Liver (tissue), 9 donors: ENCODE data around the gene C10orf62. TPM values are rescaled to one million over a fixed set of nuclear protein-coding genes. Genes with fewer than 3 reads are reported as not detected.

ENCODE experiments used
- DNase-seq: peaks from one replicate; pipeline ENCODE4 v3.0.0-alpha.2; 2017; ENCODE audit warnings: low spot score
- H3K27ac ChIP-seq, 2 donors: one replicate each; pipeline ENCODE4 v1.7.0; 2013; ENCODE audit warnings: inconsistent platforms in 2 of 2, low read length in 2 of 2, control low read depth in 1 of 2, low read depth in 1 of 2, mild to moderate bottlenecking in 1 of 2
- H3K27me3 ChIP-seq, 4 donors: one replicate each; pipeline versions ENCODE4 v1.6.1 to v1.7.0; 2013; ENCODE audit warnings: low read length in 3 of 4, inconsistent platforms in 1 of 4, mild to moderate bottlenecking in 1 of 4, moderate library complexity in 1 of 4; ENCODE audit not compliant: control insufficient read depth in 4 of 4, insufficient read depth in 4 of 4
- H3K36me3 ChIP-seq, 4 donors: one replicate each; pipeline versions ENCODE4 v1.6.1 to v1.7.0; 2013; ENCODE audit warnings: low read length in 3 of 4, mild to moderate bottlenecking in 3 of 4, low read depth in 1 of 4, moderate library complexity in 1 of 4; ENCODE audit not compliant: control insufficient read depth in 4 of 4, insufficient read depth in 3 of 4
- H3K4me1 ChIP-seq, 4 donors: one replicate each; pipeline versions ENCODE4 v1.6.1 to v1.7.0; 2013; ENCODE audit warnings: low read length in 3 of 4, mild to moderate bottlenecking in 3 of 4, moderate library complexity in 1 of 4; ENCODE audit not compliant: control insufficient read depth in 4 of 4, insufficient read depth in 4 of 4
- H3K4me3 ChIP-seq, 3 donors: one replicate each; pipeline versions ENCODE4 v1.6.1 to v1.7.0; 2013; ENCODE audit warnings: low read length in 3 of 3, control low read depth in 1 of 3, low read depth in 1 of 3, mild to moderate bottlenecking in 1 of 3
- H3K9ac ChIP-seq, 2 donors: one replicate each; pipeline ENCODE4 v1.7.0; 2013; ENCODE audit warnings: low read length in 2 of 2, mild to moderate bottlenecking in 2 of 2, moderate library complexity in 2 of 2, control low read depth in 1 of 2, low read depth in 1 of 2
- H3K9me3 ChIP-seq, 4 donors: one replicate each; pipeline versions ENCODE4 v1.6.1 to v1.7.0; 2013; ENCODE audit warnings: low read length in 3 of 4; ENCODE audit not compliant: control insufficient read depth in 4 of 4
- EGR1 ChIP-seq, 2 donors: IDR thresholded peaks; 2 replicates each; pipeline ENCODE4 v1.6.1; 2016 to 2018; ENCODE audit warnings: antibody characterized with exemption in 2 of 2, low read depth in 2 of 2
- FOXA2 ChIP-seq: IDR thresholded peaks from 2 replicates; pipeline ENCODE4 v1.6.1; 2016; ENCODE audit warnings: antibody characterized with exemption
- HNF4G ChIP-seq: IDR thresholded peaks from 2 replicates; pipeline ENCODE4 v1.6.1; 2016; ENCODE audit warnings: antibody characterized with exemption
- JUND ChIP-seq, 2 donors: IDR thresholded peaks; 2 replicates each; pipeline ENCODE4 v1.6.1; 2016; ENCODE audit warnings: antibody characterized with exemption in 2 of 2
- NR2F2 ChIP-seq: IDR thresholded peaks from 2 replicates; pipeline ENCODE4 v1.6.1; 2016; ENCODE audit warnings: antibody characterized with exemption
- RAD21 ChIP-seq, 2 donors: IDR thresholded peaks; 2 replicates each; pipeline ENCODE4 v1.6.1; 2016; ENCODE audit warnings: antibody characterized with exemption in 2 of 2, mild to moderate bottlenecking in 2 of 2
- SP1 ChIP-seq: IDR thresholded peaks from 2 replicates; pipeline ENCODE4 v1.6.1; 2018; ENCODE audit warnings: antibody characterized with exemption, mild to moderate bottlenecking
- WGBS: extraction: QIAGEN DNeasy Blood & Tissue Kit; methylation state at CpG from one replicate; pipeline ENCODE4 v1.1.7; 2013; 5-methylcytosine and 5-hydroxymethylcytosine counted together
- polyA plus RNA-seq, 2 donors: library from polyadenylated mRNA; stranded (reverse) in 1 of 2; unstranded in 1 of 2; fragments of 200-250 nt in 1 of 2; fragments of >200 nt in 1 of 2; fragmentation: Nextera tagmentation in 1 of 2; extraction: Ambion mirVana in 1 of 2; gene quantifications; one replicate each; pipeline versions ENCODE4 v1.2.1 to v1.2.3, GENCODE V29; 2013 to 2015
- total RNA-seq, 2 donors: library from RNA; depleted of rRNA; stranded (reverse); fragments of >200 nt; gene quantifications; one replicate each; pipeline ENCODE4 v1.2.3, GENCODE V29; 2014
- TF ChIP-seq, protein P1 (sequence below): IDR thresholded peaks from 2 replicates; pipeline ENCODE4 v1.6.1; 2016; ENCODE audit warnings: antibody characterized with exemption
- TF ChIP-seq, protein P2 (sequence below): IDR thresholded peaks from 2 replicates; pipeline ENCODE4 v1.6.1; 2016; ENCODE audit warnings: antibody characterized with exemption
- TF ChIP-seq, protein P3 (sequence below): fragments of 150-350 bp; IDR thresholded peaks from 2 replicates; pipeline ENCODE4 v1.5.1; 2017; ENCODE audit warnings: improper control_type of control experiment, low read depth, low read length; ENCODE audit not compliant: missing input control
- TF ChIP-seq, protein P4 (sequence below): IDR thresholded peaks from 2 replicates; pipeline ENCODE4 v1.6.1; 2016; ENCODE audit warnings: antibody characterized with exemption
- donor health status: healthy.
- donor health status: healthy.
- donor health status: healthy.
- donor health status: healthy.
- donor health status: healthy.

The C10orf62 gene
- total and polyA plus RNA-seq, 4 donors: 0.16 to 3.0 (median 0.41) TPM

DNA sequence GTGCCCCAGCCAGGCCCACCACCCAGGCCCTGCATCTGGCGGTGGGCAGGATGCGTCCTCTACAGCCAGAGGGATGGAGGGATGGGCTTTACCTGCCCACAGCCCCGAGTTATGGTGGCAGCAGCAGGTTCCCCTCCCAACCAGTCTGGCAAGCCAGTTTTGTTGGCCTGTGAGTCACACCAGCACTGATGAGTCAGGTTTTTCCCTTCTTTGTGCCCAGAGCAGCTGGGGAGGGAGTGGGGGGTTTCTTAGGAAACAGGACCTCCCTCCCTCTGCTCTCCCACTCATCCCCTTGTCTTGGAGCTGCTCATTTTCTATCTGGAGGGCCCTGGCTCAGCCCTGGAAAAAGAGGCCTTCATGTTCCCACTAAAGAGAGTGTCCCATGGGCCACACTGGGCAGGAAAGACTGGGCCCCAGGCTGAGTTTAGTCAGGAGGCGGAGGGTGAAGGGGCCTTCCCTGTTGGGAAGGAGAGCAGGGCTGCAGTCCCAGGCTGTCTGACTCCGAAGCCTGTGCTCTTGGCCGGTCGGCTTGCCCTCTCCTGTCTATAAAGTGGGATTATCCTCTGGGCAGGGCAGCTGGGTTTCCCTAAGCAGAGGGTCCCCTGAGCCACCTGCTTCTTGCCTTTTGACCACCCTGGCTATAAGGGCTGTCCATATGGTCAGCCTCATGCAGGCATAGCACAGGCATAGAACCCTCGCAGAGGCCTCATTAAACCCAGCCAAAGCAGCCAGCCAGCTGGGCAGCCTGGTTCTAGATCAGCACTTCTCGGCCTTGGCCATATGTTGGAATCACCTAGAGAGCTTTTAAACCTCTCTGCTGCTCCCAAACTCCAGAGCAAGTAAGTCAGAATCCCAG lies 47.1 kb upstream of the C10orf62 start:
- DNase-seq: no peak
- WGBS: 89% methylated on average over 9 of the region's 9 CpGs
- Histone ChIP-seq H3K9me3 (no peaks in the 10 kb centered on the region), H3K9ac (no peak overlapping the region), H3K27ac (peak overlapping the region; percentile 26 to 69), H3K36me3 (peaks cover 0 to 2% (median 0%) of the 10 kb centered on the region in 4 donors), H3K4me3 (no peak overlapping the region), H3K27me3 (no peaks in the 10 kb centered on the region), H3K4me1 (peaks cover 0 to 2% (median 0%) of the 10 kb centered on the region in 4 donors)
- TF ChIP-seq, protein P1, sequence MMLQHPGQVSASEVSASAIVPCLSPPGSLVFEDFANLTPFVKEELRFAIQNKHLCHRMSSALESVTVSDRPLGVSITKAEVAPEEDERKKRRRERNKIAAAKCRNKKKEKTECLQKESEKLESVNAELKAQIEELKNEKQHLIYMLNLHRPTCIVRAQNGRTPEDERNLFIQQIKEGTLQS: no peak
- TF ChIP-seq, protein P2, sequence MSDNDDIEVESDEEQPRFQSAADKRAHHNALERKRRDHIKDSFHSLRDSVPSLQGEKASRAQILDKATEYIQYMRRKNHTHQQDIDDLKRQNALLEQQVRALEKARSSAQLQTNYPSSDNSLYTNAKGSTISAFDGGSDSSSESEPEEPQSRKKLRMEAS: no peak
- TF ChIP-seq, protein P3, sequence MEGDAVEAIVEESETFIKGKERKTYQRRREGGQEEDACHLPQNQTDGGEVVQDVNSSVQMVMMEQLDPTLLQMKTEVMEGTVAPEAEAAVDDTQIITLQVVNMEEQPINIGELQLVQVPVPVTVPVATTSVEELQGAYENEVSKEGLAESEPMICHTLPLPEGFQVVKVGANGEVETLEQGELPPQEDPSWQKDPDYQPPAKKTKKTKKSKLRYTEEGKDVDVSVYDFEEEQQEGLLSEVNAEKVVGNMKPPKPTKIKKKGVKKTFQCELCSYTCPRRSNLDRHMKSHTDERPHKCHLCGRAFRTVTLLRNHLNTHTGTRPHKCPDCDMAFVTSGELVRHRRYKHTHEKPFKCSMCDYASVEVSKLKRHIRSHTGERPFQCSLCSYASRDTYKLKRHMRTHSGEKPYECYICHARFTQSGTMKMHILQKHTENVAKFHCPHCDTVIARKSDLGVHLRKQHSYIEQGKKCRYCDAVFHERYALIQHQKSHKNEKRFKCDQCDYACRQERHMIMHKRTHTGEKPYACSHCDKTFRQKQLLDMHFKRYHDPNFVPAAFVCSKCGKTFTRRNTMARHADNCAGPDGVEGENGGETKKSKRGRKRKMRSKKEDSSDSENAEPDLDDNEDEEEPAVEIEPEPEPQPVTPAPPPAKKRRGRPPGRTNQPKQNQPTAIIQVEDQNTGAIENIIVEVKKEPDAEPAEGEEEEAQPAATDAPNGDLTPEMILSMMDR: no peak
- no peak for TF ChIP-seq SP1
- no peak for TF ChIP-seq RAD21 (IDR thresholded peaks at IDR 0.05)
- TF ChIP-seq EGR1 (IDR thresholded peaks at IDR 0.05; ENCODE audit: low read depth in 2 of 2): no peak
- TF ChIP-seq, protein P4, sequence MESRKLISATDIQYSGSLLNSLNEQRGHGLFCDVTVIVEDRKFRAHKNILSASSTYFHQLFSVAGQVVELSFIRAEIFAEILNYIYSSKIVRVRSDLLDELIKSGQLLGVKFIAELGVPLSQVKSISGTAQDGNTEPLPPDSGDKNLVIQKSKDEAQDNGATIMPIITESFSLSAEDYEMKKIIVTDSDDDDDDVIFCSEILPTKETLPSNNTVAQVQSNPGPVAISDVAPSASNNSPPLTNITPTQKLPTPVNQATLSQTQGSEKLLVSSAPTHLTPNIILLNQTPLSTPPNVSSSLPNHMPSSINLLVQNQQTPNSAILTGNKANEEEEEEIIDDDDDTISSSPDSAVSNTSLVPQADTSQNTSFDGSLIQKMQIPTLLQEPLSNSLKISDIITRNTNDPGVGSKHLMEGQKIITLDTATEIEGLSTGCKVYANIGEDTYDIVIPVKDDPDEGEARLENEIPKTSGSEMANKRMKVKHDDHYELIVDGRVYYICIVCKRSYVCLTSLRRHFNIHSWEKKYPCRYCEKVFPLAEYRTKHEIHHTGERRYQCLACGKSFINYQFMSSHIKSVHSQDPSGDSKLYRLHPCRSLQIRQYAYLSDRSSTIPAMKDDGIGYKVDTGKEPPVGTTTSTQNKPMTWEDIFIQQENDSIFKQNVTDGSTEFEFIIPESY: no peak
- TF ChIP-seq FOXA2: no peak
- TF ChIP-seq NR2F2: no peak
- TF ChIP-seq HNF4G: no peak

DNA sequence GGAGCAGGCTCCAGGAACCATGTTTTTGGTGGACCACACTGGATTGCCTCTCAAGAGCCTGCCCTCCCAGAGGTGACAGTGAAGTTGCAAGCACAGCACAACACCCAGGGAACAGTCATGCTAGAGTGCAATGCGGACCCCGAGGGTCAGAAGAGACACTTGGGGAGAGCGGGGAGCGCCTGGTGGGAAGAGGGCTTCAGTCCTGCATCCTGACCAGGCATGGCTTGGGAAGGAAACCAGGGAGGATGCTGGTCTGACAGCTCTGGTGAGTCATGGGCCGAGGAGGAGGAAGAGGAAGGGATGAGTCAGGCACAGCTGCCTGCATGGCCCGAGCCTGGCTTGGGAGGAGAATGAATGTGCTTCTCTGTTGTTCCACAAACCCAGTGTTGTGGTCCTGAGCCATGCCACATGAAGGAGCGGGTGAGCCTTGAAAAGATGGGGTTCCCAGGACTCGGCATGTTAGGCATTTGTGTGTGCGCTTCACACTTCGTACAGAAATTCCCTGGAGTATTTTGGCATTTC lies 46.4 kb upstream of the C10orf62 start:
- DNase-seq: no peak
- peaks cover 0 to 2% (median 0%) of the 10 kb centered on the region in 4 donors for H3K36me3 ChIP-seq

More for the DNA sequence above, 46.4 kb upstream of the C10orf62 start:
- H3K4me3 ChIP-seq: no peak overlapping the region
- H3K4me1 ChIP-seq: peaks cover 0 to 2% (median 0%) of the 10 kb centered on the region in 4 donors
- 67% methylated on average over 10 of the region's 10 CpGs for WGBS
- TF ChIP-seq JUND (IDR thresholded peaks at IDR 0.05): peak; percentile 90 to 96
- TF ChIP-seq SP1: no peak
- H3K9ac ChIP-seq: no peak overlapping the region
- peak overlapping the region; percentile 44 to 69 for H3K27ac ChIP-seq
- H3K27me3 ChIP-seq: no peaks in the 10 kb centered on the region
- no peaks in the 10 kb centered on the region for H3K9me3 ChIP-seq
